ENCODE data around the gene RBMS3.

The RBMS3 gene

DNA sequence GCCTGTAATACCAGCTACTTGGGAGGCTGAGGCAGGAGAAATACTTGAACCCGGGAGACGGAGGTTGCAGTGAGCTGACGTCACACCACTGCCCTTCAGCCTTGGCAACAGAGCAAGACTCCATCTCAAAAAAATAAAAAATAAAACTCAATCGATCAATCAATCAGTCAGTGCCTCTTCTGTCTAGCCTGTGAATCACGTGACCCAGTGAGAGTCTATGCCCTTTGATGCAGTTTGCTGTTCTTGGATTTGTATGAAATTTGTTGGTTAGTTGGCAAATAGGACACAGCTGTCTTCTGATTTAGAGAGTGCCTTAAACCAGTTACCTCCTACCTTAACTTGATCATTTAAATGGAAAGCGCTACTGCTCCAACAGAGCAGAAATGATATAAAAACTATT, 3.6 kb upstream of the RBMS3 start:
- DNase-seq (ENCODE audit: low read depth) = no peak

DNA sequence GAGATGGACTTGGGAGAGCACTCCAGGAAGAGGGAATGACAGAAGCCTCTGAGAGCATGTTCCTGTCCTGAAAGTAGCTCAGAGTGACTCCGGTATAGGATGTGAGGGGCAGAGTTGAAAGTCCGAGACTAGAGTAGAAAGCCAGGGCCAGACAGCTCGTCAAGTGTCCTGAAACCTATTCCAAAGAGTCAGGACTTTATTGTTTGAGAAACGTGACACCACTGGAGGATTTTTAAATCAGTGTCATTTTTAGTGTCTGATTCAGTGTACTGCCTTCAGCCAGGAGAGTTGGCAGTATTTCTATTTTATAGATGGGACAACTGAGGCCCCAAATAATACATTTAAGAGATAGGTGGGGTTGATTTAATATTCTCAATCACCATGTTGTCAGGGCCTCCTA, 1.6 kb upstream of the RBMS3 start:
- DNase-seq (ENCODE audit: low read depth) = no peak

DNA sequence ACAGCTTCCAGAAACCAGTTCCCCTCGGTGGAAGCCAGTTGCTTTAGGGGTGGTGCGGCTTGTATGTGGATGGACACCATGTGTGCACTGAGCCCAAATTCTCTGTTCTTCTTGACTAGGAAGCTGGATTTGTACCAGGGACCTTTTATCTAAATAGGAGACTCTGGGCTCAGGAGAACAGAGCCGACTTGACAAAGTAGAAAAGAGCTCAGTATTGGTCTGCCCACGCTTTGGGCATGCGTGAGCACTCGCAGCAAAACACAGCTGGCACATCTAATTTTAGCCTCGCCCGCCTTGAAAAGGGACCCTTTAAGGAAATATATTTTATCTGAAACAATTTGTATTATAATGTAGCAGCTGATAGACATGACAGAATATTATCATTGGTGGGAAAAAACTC, 1.1 kb upstream of the RBMS3 start:
- no peak for DNase-seq (ENCODE audit: low read depth)

DNA sequence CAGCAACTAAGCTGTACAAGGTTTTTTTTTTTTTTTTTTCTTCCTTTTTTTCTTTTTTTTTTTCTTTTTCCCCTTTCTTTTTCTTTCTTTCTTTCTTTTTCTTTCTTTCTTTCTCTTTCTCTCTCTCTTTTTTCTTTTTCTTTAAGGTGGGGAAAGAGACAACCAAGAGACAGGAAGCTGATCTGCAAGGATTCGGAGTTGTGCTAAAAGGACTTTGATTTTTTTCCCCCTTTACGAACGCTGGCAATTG, 148 bp downstream of the RBMS3 start:
- DNase-seq (ENCODE audit: low read depth) = no peak

DNA sequence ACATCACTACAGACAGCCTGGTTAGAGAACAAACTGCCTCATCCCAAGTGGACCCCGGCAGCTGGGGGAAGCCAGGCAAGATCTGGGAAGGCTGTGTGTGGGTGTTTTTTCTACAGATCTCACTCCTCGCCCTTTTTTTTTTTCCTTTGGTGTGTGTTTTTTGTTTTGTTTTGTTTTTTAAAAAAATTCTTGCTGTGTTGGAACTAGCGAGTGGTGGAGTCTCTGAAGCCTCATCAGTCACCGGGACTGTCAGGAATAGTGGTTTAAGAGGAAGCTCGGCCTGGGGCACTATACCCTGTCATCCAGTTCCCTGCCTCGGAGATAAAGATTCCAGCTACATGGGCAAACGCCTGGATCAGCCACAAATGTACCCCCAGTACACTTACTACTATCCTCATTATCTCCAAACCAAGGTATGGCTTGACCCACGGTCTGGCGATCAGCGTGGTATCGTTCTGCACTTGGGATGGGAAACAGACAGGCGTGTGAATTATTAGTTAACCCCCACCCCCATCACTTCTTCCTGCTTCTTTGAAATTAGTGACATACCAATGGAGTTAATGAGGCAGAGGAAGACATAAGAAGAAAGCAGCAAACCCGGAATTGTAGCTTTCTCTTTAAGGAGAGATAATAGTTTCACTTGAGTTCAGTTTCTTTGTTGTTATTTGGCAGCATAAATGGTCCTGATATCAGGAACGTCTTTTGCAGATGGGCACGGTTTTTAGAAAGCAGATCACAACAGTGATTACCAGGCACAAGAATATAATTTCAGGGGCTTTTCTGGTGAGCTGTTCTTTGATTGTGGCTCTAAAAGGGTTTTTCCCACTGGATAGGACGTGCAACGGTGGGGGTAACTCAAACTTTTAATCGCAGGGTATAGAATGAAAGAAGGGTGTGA, 722 bp downstream of the RBMS3 start:
- DNase-seq (ENCODE audit: low read depth) = no peak

DNA sequence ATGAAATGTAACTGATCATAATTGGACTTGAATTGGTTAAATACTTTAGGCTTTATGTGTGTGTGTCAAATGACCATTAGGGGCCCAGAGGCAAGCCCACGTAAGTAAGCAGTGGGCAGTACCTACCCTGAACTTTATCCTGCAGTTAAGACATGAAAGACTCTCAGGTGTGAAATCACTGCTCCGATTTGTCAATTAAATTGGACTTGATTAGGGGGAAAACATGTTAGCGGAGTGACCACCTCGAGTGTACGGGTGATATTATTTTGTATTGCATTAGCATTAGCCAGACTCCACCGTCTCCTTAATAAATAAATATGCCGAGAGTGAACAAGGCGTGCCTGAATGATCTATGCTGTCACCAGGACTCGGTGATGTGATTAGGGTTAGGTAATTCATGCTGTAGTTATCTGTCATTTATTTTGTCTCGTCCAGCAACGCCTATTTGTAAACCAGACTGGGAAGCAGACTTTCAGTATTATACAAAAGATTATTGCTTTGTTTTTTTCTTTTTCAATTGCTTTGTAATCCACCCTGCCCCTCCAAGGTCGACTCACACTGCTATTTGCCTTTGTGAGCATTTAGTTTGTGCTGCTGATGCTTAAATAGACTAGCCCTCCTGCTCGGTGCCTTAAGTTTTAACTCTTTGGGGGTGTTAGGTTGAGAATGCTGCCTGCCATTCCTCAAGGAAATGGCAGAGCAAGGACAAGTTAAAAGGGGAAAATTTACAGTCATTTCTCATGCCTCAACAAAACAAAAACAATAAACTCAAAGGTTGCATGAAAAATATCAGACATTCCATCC, 1.8 kb downstream of the RBMS3 start:
- DNase-seq (ENCODE audit: low read depth) = no peak

DNA sequence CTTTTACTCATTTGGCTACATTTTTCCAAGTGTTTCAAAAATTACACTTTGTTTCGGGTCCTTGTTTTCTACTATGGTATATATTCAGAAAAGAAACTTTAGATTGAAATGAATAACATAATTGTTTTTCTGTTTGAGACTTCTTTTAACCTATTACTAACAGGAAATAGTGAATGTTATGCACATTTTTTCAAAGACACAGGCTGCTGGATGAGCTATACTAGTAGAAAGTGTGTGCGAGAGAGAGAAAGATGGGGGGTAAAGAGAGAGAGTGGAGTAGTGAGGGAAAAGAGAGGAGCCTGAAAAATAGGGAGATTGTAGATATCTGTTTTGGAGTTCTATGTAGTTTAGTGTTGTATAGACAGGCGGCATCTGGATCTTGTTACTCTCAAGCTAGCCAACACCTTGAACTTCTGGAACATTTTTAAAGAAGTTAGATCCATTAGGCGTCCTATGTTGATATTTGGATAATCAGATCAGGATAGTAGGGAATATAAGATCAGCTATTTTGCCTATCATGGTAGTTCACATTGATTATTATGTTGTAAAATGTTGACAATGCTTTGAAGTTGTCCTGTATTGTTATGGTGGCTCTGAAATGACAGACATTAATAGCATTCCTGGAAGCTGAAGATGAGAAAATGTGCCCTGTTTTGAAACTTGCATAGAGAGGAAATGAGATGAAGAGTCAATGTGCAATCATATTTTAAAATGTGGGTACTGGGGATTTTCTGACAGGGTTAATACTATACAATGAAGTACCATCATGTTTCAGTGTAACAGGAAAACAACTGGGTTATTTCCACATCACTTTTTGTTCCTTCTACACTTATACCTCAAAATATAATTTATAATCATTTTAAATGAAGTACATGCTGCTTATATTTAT, 2.6 kb downstream of the RBMS3 start:
- DNase-seq (ENCODE audit: low read depth) = no peak

DNA sequence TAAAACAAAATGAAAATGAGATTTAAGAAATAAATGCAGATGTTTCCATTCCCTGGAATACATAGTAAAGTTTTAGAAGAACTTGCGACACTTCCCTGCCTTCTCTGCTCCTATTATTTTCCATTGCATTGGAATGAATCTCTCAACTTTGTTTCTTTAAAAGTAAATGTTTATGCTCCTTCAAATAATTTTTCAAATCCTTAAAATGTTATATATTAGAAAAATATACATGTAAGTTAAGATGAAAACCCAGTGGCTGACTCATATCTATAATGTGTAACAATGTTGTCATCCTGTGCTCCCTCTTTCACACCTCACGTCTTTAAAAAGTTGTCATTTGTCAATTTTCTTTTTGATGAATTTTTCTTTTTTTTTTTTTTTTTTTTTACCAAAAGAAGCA, 3.6 kb downstream of the RBMS3 start:
- no peak for DNase-seq (ENCODE audit: low read depth)

DNA sequence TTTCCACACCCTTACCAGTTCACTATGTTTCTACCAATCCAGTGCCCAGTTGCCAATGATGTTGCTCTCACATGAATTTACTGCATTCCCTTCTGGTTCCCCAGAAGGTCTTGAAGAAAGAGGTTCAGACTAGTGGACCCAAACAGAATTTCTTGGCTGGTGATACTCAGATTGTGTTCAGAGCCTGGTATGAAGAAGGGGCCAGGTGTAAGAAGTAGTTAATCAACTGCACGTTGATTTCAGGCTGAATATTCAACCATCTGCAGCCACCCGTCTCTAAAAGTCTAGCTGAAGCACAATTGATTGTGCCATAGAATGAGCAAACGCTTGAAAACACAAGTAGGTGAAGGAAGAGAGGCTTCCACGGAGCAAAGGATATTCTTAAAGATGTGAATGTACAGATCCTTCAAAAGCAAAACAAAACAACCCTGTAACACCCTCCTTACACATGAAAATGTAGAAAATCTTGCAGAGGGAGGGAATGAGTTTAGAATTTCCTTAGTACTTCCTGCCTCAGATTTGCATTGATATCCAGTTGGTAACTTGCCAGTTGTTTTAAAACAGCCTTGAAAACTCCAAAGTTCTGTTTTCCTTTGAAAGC, 4.7 kb downstream of the RBMS3 start:
- no peak for DNase-seq (ENCODE audit: low read depth)

DNA sequence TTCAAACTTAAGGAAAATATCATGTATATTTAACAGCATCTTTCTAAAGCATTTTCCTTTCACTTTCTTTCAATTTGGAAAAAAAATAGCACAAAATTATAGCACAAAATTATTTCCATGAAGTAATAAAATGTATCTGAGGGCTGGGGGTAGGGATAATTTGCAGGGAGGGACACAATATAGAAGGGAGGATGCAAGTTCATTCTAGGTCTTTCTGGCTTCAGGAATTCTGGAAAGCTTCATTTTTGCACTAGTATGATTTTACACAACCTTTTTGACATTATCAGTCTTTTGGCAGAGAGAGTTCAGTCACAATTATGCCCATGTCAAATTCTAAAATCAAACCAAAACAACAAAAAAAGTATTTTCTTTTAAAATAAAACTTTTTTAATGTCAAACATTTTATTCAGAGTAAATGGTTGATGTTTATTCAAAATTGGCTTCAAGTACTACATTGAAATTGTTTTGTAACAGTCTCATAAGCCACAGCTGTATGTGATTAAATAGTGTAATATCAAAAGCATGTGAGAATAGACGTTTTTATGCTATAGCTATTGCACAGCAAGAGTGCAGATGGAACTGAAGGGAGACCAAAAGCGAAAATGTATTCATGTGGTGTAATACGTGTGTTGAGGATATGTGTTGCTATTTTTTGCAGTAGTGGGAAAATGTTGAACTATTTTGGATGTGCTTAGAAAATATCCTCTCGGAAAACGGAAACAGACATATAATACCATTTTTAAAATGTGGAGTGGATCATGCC, 5.8 kb downstream of the RBMS3 start:
- no peak for DNase-seq (ENCODE audit: low read depth)

DNA sequence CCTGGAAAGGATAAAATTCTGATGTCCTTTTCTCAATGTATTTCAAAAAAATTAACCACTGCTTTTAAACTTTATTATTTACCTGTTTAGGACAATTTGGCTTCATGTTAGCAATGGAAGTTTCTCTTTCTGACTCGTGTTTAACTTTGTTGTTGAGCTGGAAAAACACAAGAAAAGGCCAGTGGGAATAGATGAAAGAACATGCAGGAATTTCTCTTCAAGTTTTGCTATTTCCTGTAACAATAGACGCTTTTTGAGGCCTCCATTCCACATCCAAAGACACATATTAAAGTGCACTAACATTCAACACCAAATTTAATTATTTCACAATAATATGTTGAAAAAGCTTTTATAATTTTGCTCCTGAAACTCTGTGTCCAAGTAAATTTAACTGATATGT, 9.7 kb downstream of the RBMS3 start:
- DNase-seq (ENCODE audit: low read depth) = no peak

DNA sequence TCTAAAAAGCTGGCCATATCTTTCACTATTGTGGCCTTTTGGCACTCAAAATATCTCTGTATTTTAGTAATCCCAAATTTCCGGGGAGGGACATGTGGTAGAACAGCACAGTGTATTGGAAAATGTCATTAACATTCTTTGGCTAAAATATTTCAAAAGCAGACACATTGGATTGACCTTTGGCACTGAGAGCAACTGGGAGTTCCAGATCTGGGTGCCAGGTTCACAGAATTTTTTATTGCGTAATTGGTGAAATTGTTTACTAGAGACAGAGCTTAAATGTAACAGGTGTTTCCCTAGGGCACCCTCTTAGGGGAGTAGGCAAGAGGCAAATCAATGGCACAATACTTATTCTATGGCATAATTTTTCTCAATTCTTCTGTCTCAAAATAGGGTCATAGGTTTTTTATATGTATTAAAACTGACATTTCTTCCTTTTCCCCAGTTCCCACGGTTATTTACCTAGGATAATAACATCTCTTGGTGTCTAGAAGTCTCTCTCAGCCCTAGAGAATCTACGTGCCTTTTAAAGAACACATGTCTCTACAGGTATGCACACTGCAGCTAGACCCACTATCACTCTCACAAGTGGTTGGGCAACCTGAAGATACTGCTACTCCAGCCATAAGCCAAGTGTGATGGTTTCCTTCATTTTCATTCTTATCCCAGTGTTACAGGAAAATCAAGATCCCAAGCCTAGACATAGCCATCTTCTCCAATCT, 10.6 kb downstream of the RBMS3 start:
- DNase-seq (ENCODE audit: low read depth) = no peak

DNA sequence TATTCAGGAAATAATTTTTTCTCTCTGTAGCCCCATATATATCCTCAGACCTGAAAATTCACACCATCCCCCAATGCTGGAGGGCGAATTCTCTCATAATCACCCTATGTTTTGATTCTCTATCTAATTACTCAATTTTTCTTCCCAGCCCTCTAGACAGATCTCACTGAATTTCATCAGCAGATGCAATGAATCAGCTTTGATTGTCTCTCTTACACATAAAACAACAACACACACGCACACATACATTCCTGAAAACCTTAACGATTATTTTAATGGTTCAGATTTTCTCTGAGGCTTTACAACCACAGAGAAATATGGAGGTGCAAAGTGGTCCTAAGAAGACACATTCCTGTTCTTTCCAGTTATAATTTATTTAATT, 11.1 kb downstream of the RBMS3 start:
- DNase-seq (ENCODE audit: low read depth) = no peak

DNA sequence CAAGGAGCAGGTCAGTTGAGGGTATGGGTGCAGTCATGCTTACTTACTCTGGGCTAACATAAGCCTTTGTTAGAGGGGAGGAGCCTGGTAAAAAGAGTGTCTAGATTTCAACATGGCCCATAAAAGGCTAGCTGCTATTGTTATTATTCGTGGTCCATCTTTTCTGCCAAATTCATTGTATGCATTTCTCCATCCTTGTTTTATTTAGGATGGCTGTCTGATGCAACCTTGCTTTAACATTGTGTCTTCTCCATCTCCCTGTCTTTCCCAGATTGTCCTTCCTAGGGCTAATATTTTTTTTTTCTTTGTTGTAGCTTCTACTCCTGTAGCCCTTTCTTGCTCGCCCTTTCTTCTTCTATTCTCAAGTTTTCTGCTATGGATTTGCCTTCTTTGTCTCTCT, 12.6 kb downstream of the RBMS3 start:
- DNase-seq (ENCODE audit: low read depth) = no peak

DNA sequence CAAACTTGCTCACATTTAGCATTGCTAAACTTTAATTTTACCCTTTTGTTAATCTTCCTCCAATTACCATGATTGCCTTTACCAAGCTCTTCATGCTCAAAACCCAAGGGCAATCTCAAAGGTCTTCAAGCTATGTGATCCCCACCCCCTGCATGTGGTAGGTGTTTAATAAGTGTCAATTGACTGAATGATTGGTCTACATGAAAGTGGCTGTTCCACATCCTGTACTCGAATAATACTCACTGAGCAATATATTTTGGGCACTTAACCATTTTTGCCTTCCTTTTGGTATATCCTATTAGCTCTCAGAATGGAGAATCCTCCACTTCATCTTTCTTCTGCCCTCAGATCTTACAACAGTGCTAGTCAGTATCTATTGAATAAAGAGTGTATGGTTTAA, 17.1 kb downstream of the RBMS3 start:
- no peak for DNase-seq (ENCODE audit: low read depth)

DNA sequence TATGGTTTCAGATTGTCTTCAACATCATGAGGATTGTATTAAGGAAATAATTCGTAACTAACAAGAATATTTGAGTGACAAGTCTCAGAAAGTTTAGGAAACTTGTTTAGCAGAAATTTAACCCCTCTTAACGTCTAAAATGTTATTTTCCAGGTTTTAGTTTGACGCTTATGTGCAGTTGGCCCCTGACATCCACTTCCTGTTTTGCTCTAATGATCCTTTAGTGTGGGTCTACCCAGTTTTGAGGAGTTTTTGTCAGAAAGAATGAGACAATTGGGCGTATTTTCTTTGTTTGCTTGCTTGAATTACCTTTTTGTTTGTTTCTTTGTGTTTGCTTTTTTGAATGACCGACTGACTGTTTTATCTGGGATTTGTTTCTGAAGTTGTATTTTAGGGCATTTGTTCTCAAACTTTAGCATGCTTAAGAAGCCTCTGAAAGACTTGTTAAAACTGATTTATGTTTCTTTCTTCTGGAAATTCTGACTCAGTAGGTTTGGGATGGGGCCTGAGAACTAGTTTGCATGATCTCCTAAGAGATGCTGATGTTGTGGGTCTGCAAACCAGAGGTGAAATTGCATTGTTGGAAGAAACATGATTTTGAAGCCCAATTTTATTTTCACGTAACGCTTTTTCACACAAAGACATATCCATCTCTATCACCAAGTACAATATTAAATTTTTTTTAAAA, 20.6 kb downstream of the RBMS3 start:
- no peak for DNase-seq (ENCODE audit: low read depth)

DNA sequence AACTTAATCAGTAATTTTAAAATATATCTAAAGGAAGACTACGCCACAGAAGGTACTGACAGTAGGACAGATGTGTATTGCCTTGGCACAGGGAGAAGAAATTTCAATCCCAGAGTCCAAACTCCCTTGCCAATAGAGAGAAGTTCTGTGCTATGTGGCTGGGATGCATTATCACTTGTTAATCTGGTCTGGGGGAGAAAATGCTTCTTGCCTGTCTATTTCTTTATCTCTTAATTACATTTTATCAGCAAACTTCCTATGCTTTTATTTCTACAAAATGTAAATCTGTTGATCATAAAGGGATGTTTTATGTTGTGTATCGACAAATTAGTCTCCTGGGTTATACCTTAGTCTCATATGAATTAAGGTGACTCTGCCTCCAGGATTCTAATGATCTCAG, 21.7 kb downstream of the RBMS3 start:
- no peak for DNase-seq (ENCODE audit: low read depth)

DNA sequence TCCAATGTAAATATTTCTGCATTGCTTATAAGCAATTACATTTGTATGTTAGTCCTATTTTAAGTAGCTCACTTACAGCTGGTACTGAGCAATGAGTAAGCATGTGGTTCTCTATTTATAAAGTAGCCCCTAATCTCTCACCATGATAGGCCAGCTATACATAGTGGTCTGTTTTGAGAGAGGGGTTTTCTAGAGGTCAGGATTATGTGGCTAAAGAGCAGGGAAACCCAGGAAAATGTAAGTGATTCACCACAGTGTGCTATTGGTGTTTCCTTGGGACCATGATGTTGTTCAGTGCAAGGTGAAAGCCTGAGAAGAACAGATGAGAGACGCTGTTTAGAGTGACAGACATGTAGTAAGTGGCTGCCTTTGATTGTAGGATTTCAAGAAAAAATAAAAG, 26.4 kb downstream of the RBMS3 start:
- DNase-seq (ENCODE audit: low read depth) = no peak

DNA sequence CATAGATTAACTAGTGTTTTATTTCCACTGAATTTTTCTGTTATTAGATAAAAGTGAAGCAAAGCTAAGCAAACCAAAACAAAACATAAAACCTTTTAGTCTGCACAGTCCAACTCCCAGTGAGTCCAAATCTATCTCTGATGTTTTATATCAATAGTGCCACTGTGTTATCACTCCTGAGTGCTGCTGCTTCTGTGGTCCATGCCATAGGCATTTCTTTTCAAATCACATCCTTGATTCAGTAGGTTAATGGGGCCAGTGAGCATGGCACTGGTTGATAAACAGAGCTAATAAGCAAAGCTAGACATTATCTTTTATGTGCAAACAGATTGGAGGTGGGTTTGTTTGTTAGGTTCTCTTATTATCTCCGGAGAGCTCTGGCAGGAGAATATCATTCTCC, 30.0 kb downstream of the RBMS3 start:
- no peak for DNase-seq (ENCODE audit: low read depth)

DNA sequence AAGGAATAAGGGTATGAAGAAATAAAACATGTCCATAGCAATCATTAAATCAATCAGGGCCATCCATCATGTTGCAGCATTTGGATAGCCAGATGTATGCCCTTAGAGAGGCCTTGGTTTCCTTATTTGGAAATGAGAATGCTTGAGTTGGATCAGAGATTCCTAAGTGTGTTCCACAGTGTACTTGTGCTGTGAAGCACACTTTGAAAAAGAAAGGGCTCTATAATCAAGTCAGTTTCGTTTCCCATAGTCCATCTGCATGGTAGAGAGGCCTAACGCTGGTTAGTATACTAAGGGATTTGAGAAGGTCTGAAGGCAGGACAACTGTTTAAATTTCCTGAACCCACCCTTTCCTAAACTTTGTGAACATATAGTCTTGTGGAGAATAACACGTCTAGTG, 30.9 kb downstream of the RBMS3 start:
- no peak for DNase-seq (ENCODE audit: low read depth)

Measured in activated T-helper 9 cell treated with anti-CD3 and anti-CD28 coated beads, Interleukin-2, amount 50 U/mL, for 16 hours (primary cell).